Measurements from ENCODE around the gene HTT. TPM values are rescaled to one million over a fixed set of nuclear protein-coding genes. Genes with fewer than 3 reads are reported as not detected.

The HTT gene
- total and polyA plus RNA-seq, 4 donors, result 8.6 to 39.8 (median 16.4) TPM

DNA sequence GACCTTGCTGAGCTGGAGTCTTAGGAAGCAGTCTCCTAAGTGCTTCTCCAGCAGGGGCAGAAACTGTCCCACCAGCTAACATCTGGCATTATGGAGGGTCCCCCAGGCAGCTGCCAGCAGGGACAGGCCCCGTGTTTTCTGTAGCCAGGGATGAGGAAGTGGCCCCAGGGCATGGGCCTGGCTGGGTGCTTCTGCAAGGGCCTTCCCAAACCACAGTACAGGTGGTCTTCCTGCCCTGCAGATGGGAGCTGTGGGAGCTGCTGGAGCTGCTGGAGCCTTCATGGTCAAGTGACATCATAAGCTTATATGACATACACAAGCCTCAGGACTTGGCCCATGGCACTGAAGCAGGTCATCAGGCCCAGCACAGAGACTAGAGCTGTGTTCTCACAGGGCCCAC is 169.5 kb downstream of the HTT start:
- DNase-seq (ENCODE audit: low spot score), result no peak
- no peaks in the 10 kb centered on the region for H3K4me1 ChIP-seq (ENCODE audit: control insufficient read depth in 4 of 4, insufficient read depth in 4 of 4, low read length in 3 of 4)
- 76% methylated on average over 1 of the region's 1 CpG for WGBS
- H3K27ac ChIP-seq (ENCODE audit: low read depth in 1 of 2, low read length in 2 of 2), result no peak overlapping the region
- peaks cover 12 to 38% (median 13%) of the 10 kb centered on the region in 4 donors for H3K36me3 ChIP-seq (ENCODE audit: control insufficient read depth in 4 of 4, insufficient read depth in 3 of 4, low read depth in 1 of 4, low read length in 3 of 4)
- no peaks in the 10 kb centered on the region for H3K27me3 ChIP-seq (ENCODE audit: control insufficient read depth in 4 of 4, insufficient read depth in 4 of 4, low read length in 3 of 4)
- H3K4me3 ChIP-seq (ENCODE audit: low read depth in 1 of 3, low read length in 3 of 3), result no peak overlapping the region
- H3K9me3 ChIP-seq (ENCODE audit: control insufficient read depth in 4 of 4, low read length in 3 of 4), result no peaks in the 10 kb centered on the region
- TF ChIP-seq, protein P1, sequence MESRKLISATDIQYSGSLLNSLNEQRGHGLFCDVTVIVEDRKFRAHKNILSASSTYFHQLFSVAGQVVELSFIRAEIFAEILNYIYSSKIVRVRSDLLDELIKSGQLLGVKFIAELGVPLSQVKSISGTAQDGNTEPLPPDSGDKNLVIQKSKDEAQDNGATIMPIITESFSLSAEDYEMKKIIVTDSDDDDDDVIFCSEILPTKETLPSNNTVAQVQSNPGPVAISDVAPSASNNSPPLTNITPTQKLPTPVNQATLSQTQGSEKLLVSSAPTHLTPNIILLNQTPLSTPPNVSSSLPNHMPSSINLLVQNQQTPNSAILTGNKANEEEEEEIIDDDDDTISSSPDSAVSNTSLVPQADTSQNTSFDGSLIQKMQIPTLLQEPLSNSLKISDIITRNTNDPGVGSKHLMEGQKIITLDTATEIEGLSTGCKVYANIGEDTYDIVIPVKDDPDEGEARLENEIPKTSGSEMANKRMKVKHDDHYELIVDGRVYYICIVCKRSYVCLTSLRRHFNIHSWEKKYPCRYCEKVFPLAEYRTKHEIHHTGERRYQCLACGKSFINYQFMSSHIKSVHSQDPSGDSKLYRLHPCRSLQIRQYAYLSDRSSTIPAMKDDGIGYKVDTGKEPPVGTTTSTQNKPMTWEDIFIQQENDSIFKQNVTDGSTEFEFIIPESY (IDR thresholded peaks at IDR 0.05), result no peak
- TF ChIP-seq EGR1 (IDR thresholded peaks at IDR 0.05; ENCODE audit: low read depth in 2 of 2) (no peak), FOXA1 (IDR thresholded peaks at IDR 0.05) (no peak), GABPA (IDR thresholded peaks at IDR 0.05 in 1 of 2, conservative IDR thresholded peaks at IDR 0.05 in 1 of 2) (no peak), FOXA2 (IDR thresholded peaks at IDR 0.05) (no peak), YY1 (IDR thresholded peaks at IDR 0.05) (no peak), TAF1 (conservative IDR thresholded peaks at IDR 0.05) (no peak), HNF4A (conservative IDR thresholded peaks at IDR 0.05) (no peak), RAD21 (IDR thresholded peaks at IDR 0.05) (no peak)
- TF ChIP-seq, protein P2, sequence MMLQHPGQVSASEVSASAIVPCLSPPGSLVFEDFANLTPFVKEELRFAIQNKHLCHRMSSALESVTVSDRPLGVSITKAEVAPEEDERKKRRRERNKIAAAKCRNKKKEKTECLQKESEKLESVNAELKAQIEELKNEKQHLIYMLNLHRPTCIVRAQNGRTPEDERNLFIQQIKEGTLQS (IDR thresholded peaks at IDR 0.05), result no peak
- no peak overlapping the region for H3K9ac ChIP-seq (ENCODE audit: low read depth in 1 of 2, low read length in 2 of 2)

DNA sequence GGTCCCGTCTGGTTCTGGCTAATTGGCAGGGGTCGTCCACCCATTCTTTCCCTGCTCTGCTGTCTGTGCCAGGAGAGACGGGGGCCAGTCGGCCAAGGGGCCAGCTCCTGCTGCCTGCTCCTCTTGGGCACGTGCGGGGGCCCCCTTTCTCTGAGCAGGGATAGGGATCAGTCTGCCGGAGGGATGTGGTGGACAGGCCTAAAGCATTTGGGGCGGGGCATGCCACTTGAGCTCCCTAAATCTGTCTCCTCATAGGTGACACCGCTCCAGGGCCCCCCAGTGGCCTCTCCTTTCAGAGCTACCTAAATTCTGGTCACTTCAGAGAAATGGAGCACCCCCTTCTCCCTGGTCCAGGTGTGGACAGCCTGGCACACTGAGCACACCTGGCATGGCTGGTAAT is 170.3 kb downstream of the HTT start:
- H3K9ac ChIP-seq (ENCODE audit: low read depth in 1 of 2, low read length in 2 of 2), result no peak overlapping the region
- H3K4me3 ChIP-seq (ENCODE audit: low read depth in 1 of 3, low read length in 3 of 3), result no peak overlapping the region
- H3K4me1 ChIP-seq (ENCODE audit: control insufficient read depth in 4 of 4, insufficient read depth in 4 of 4, low read length in 3 of 4), result no peaks in the 10 kb centered on the region
- TF ChIP-seq, protein P1 (IDR thresholded peaks at IDR 0.05), result no peak
- TF ChIP-seq NR2F2 (IDR thresholded peaks at IDR 0.05) (no peak), EGR1 (IDR thresholded peaks at IDR 0.05; ENCODE audit: low read depth in 2 of 2) (no peak), HNF4A (conservative IDR thresholded peaks at IDR 0.05) (no peak), FOXA1 (IDR thresholded peaks at IDR 0.05) (no peak), GABPA (IDR thresholded peaks at IDR 0.05 in 1 of 2, conservative IDR thresholded peaks at IDR 0.05 in 1 of 2) (no peak), SP1 (IDR thresholded peaks at IDR 0.05) (no peak), JUND (IDR thresholded peaks at IDR 0.05) (no peak), YY1 (IDR thresholded peaks at IDR 0.05) (no peak), TAF1 (conservative IDR thresholded peaks at IDR 0.05) (no peak), FOXA2 (IDR thresholded peaks at IDR 0.05) (no peak), RXRA (IDR thresholded peaks at IDR 0.05) (no peak)
- TF ChIP-seq, protein P2 (IDR thresholded peaks at IDR 0.05), result no peak
- TF ChIP-seq, protein P3, sequence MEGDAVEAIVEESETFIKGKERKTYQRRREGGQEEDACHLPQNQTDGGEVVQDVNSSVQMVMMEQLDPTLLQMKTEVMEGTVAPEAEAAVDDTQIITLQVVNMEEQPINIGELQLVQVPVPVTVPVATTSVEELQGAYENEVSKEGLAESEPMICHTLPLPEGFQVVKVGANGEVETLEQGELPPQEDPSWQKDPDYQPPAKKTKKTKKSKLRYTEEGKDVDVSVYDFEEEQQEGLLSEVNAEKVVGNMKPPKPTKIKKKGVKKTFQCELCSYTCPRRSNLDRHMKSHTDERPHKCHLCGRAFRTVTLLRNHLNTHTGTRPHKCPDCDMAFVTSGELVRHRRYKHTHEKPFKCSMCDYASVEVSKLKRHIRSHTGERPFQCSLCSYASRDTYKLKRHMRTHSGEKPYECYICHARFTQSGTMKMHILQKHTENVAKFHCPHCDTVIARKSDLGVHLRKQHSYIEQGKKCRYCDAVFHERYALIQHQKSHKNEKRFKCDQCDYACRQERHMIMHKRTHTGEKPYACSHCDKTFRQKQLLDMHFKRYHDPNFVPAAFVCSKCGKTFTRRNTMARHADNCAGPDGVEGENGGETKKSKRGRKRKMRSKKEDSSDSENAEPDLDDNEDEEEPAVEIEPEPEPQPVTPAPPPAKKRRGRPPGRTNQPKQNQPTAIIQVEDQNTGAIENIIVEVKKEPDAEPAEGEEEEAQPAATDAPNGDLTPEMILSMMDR (IDR thresholded peaks at IDR 0.05; ENCODE audit: low read depth, low read length, missing input control), result no peak
- TF ChIP-seq, protein P4, sequence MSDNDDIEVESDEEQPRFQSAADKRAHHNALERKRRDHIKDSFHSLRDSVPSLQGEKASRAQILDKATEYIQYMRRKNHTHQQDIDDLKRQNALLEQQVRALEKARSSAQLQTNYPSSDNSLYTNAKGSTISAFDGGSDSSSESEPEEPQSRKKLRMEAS (IDR thresholded peaks at IDR 0.05), result no peak
- TF ChIP-seq, protein P5, sequence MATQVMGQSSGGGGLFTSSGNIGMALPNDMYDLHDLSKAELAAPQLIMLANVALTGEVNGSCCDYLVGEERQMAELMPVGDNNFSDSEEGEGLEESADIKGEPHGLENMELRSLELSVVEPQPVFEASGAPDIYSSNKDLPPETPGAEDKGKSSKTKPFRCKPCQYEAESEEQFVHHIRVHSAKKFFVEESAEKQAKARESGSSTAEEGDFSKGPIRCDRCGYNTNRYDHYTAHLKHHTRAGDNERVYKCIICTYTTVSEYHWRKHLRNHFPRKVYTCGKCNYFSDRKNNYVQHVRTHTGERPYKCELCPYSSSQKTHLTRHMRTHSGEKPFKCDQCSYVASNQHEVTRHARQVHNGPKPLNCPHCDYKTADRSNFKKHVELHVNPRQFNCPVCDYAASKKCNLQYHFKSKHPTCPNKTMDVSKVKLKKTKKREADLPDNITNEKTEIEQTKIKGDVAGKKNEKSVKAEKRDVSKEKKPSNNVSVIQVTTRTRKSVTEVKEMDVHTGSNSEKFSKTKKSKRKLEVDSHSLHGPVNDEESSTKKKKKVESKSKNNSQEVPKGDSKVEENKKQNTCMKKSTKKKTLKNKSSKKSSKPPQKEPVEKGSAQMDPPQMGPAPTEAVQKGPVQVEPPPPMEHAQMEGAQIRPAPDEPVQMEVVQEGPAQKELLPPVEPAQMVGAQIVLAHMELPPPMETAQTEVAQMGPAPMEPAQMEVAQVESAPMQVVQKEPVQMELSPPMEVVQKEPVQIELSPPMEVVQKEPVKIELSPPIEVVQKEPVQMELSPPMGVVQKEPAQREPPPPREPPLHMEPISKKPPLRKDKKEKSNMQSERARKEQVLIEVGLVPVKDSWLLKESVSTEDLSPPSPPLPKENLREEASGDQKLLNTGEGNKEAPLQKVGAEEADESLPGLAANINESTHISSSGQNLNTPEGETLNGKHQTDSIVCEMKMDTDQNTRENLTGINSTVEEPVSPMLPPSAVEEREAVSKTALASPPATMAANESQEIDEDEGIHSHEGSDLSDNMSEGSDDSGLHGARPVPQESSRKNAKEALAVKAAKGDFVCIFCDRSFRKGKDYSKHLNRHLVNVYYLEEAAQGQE (IDR thresholded peaks at IDR 0.05), result no peak
- no peak overlapping the region for H3K27ac ChIP-seq (ENCODE audit: low read depth in 1 of 2, low read length in 2 of 2)
- H3K36me3 ChIP-seq (ENCODE audit: control insufficient read depth in 4 of 4, insufficient read depth in 3 of 4, low read depth in 1 of 4, low read length in 3 of 4), result peaks cover 9 to 31% (median 12%) of the 10 kb centered on the region in 4 donors
- H3K27me3 ChIP-seq (ENCODE audit: control insufficient read depth in 4 of 4, insufficient read depth in 4 of 4, low read length in 3 of 4), result no peaks in the 10 kb centered on the region
- H3K9me3 ChIP-seq (ENCODE audit: control insufficient read depth in 4 of 4, low read length in 3 of 4), result no peaks in the 10 kb centered on the region
- DNase-seq (ENCODE audit: low spot score), result no peak
- WGBS, result 85% methylated on average over 9 of the region's 9 CpGs
